IMR-90 (cell line): ENCODE results near the gene PKP4.
"Not testable (repeated sequence)": the region's sequence is repeated elsewhere in the genome, so short reads cannot be mapped to it uniquely, and the experiment has no call there.

ENCODE experiments used
- POLR2A ChIP-seq: IDR thresholded peaks from 2 replicates; pipeline ENCODE4 v1.6.1; 2012; ENCODE audit warnings: mild to moderate bottlenecking, low read depth, low read length
- TF ChIP-seq, protein P1 (sequence below): conservative IDR thresholded peaks from 2 replicates; pipeline ENCODE4 v1.5.1; 2012; ENCODE audit warnings: mild to moderate bottlenecking, low read depth, low read length, improper control_type of control experiment

DNA sequence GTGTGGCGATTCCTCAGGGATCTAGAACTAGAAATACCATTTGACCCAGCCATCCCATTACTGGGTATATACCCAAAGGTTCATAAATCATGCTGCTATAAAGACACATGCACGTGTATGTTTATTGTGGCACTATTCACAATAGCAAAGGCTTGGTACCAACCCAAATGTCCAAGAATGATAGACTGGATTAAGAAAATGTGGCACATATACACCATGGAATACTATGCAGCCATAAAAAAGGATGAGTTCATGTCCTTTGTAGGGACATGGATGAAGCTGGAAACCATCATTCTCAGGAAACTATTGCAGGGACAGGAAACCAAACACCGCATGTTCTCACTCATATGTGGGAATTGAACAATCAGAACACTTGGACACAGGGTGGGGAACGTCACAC, 17.7 kb upstream of the PKP4 start:
- TF ChIP-seq, protein P1, sequence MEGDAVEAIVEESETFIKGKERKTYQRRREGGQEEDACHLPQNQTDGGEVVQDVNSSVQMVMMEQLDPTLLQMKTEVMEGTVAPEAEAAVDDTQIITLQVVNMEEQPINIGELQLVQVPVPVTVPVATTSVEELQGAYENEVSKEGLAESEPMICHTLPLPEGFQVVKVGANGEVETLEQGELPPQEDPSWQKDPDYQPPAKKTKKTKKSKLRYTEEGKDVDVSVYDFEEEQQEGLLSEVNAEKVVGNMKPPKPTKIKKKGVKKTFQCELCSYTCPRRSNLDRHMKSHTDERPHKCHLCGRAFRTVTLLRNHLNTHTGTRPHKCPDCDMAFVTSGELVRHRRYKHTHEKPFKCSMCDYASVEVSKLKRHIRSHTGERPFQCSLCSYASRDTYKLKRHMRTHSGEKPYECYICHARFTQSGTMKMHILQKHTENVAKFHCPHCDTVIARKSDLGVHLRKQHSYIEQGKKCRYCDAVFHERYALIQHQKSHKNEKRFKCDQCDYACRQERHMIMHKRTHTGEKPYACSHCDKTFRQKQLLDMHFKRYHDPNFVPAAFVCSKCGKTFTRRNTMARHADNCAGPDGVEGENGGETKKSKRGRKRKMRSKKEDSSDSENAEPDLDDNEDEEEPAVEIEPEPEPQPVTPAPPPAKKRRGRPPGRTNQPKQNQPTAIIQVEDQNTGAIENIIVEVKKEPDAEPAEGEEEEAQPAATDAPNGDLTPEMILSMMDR: not testable (repeated sequence)
- TF ChIP-seq POLR2A: not testable (repeated sequence)
